CD14-positive monocyte (primary cell): ENCODE data around the gene PTPRD. TPM values are rescaled to one million over a fixed set of nuclear protein-coding genes. Genes with fewer than 3 reads are reported as not detected.

Experiments
- DNase-seq, 3 donors: peaks; one replicate each; pipeline ENCODE4 v3.0.0-alpha.2; 2011 to 2022
- H2AFZ ChIP-seq: 2 replicates; pipeline ENCODE4 v1.6.0; 2012; ENCODE audit warnings: mild to moderate bottlenecking, low read depth, low read length, inconsistent platforms; ENCODE audit not compliant: insufficient read depth, poor library complexity, severe bottlenecking
- H3K27ac ChIP-seq, 2 donors: 1 replicate in 1 of 2; 2 replicates in 1 of 2; pipeline ENCODE4 v1.5.1; 2012 to 2013; ENCODE audit warnings: low read length in 2 of 2, control low read depth in 1 of 2, inconsistent platforms in 1 of 2, low read depth in 1 of 2, mild to moderate bottlenecking in 1 of 2
- H3K27me3 ChIP-seq, 2 donors: one replicate each; pipeline versions ENCODE4 v1.6.0 to v1.6.1; 2011 to 2013; ENCODE audit warnings: low read length in 2 of 2; ENCODE audit not compliant: control insufficient read depth in 2 of 2, insufficient read depth in 2 of 2
- H3K36me3 ChIP-seq, 2 donors: replicated peaks in 1 of 2; 1 replicate in 1 of 2; 2 replicates in 1 of 2; pipeline versions ENCODE4 v1.5.1 to v1.6.1; 2012 to 2013; ENCODE audit warnings: low read length in 2 of 2, control low read depth in 1 of 2, inconsistent platforms in 1 of 2, mild to moderate bottlenecking in 1 of 2; ENCODE audit not compliant: insufficient read depth in 2 of 2, control insufficient read depth in 1 of 2
- H3K4me1 ChIP-seq, 2 donors: 1 replicate in 1 of 2; 2 replicates in 1 of 2; pipeline versions ENCODE4 v1.5.1 to v1.6.1; 2012 to 2013; ENCODE audit warnings: low read length in 2 of 2, control low read depth in 1 of 2, inconsistent platforms in 1 of 2, mild to moderate bottlenecking in 1 of 2, moderate library complexity in 1 of 2; ENCODE audit not compliant: insufficient read depth in 2 of 2, control insufficient read depth in 1 of 2
- H3K4me2 ChIP-seq: replicated peaks from 2 replicates; pipeline ENCODE3; 2012; ENCODE audit warnings: low read length, moderate library complexity, mild to moderate bottlenecking; ENCODE audit not compliant: poor library complexity, severe bottlenecking; ENCODE audit errors: extremely low read depth
- H3K4me3 ChIP-seq, 3 experiments: fragments of 200-600 bp in 1 of 3; sonication (generic) in 1 of 3; replicated peaks in 1 of 3; 1 replicate in 2 of 3; 2 replicates in 1 of 3; pipeline ENCODE4 v1.5.1; 2011 to 2013; ENCODE audit warnings: low read length in 3 of 3, mild to moderate bottlenecking in 3 of 3, control low read depth in 2 of 3, low read depth in 2 of 3, inconsistent platforms in 1 of 3, moderate library complexity in 1 of 3
- H3K79me2 ChIP-seq: 2 replicates; pipeline ENCODE4 v1.6.0; 2012; ENCODE audit warnings: mild to moderate bottlenecking, control low read depth, inconsistent platforms, low read length, moderate library complexity; ENCODE audit not compliant: insufficient read depth
- H3K9ac ChIP-seq: 2 replicates; pipeline ENCODE4 v1.6.0; 2017; ENCODE audit warnings: low read length, mild to moderate bottlenecking; ENCODE audit not compliant: insufficient read depth, poor library complexity, severe bottlenecking
- H3K9me3 ChIP-seq, 2 donors: replicated peaks in 1 of 2; 1 replicate in 1 of 2; 2 replicates in 1 of 2; pipeline versions ENCODE4 v1.5.1 to v1.6.1; 2012 to 2013; ENCODE audit warnings: low read length in 2 of 2, control low read depth in 1 of 2; ENCODE audit not compliant: control insufficient read depth in 1 of 2, insufficient read depth in 1 of 2
- H4K20me1 ChIP-seq: 2 replicates; pipeline ENCODE4 v1.6.0; 2012; ENCODE audit warnings: mild to moderate bottlenecking, low read length, control low read depth, moderate library complexity; ENCODE audit not compliant: insufficient read depth
- H3K27ac Mint-ChIP-seq, 7 donors: one replicate each; pipeline ENCODE4 v1.8.0; 2020; ENCODE audit warnings: mild to moderate bottlenecking in 7 of 7, mixed read lengths in 7 of 7, moderate library complexity in 6 of 7, inconsistent platforms in 2 of 7
- H3K27me3 Mint-ChIP-seq, 3 donors: one replicate each; pipeline ENCODE4 v1.8.0; 2021 to 2022; ENCODE audit warnings: low read depth in 3 of 3, mild to moderate bottlenecking in 3 of 3, mixed read lengths in 3 of 3, moderate library complexity in 3 of 3, inconsistent platforms in 1 of 3
- H3K36me3 Mint-ChIP-seq, 2 donors: one replicate each; pipeline ENCODE4 v1.8.0; 2020; ENCODE audit warnings: mixed read lengths in 2 of 2, inconsistent platforms in 1 of 2, mild to moderate bottlenecking in 1 of 2
- H3K4me1 Mint-ChIP-seq: one replicate; pipeline ENCODE4 v1.8.0; 2020; ENCODE audit warnings: mild to moderate bottlenecking, mixed read lengths
- H3K4me3 Mint-ChIP-seq, 2 donors: one replicate each; pipeline ENCODE4 v1.8.0; 2020; ENCODE audit warnings: mild to moderate bottlenecking in 2 of 2, mixed read lengths in 2 of 2, moderate library complexity in 1 of 2
- H3K9me3 Mint-ChIP-seq, 7 donors: one replicate each; pipeline ENCODE4 v1.8.0; 2020 to 2022; ENCODE audit warnings: mixed read lengths in 7 of 7, mild to moderate bottlenecking in 6 of 7, moderate library complexity in 6 of 7, inconsistent platforms in 2 of 7
- CTCF ChIP-seq: fragments of 200-600 bp; IDR thresholded peaks from one replicate; pipeline ENCODE4 v1.8.0; 2022; ENCODE audit warnings: antibody characterized with exemption, mild to moderate bottlenecking
- WGBS: methylation state at CpG from one replicate; pipeline ENCODE4 v1.1.5; 2013; ENCODE audit warnings: missing lambda C conversion rate; ENCODE audit not compliant: insufficient coverage; 5-methylcytosine and 5-hydroxymethylcytosine counted together
- intact Hi-C, 2 donors: fragments of 100-400 bp; cut with micrococcal nuclease; formaldehyde crosslinking; loops; one replicate each; pipeline versions ENCODE4 v1.15.0 to v1.15.1; 2023
- polyA plus RNA-seq, 3 donors: library from polyadenylated mRNA; depleted of rRNA in 1 of 3; unstranded in 2 of 3; stranded (reverse) in 1 of 3; fragments of 300-500 nt in 2 of 3; fragments of >200 nt in 1 of 3; fragmentation: Illumina TruSeq in 2 of 3; gene quantifications; 1 replicate in 2 of 3; 2 replicates in 1 of 3; pipeline ENCODE4 v1.2.3, GENCODE V29; 2012 to 2021

The PTPRD gene
- polyA plus RNA-seq, 3 donors, result not detected

DNA sequence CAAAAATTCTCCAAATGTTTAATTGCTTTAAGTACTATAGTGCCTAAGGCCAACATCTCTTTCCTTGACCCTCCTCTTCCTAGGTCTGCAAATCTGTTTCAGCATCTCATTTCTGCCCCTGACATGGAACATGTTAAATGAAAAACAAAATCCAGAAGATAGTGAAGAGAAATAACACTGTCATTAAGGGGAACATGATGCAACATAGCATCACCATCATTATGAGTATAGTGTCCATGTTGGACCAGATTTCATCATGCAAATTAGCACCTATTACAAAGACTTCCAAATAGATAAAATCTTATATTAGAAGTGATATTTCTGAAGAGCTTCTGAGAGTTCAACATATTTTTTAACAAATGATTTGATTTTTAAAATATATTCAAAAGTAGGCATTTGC lies 375.2 kb downstream of the PTPRD start:
- Mint-ChIP-seq H3K4me3 (no peak overlapping the region), H3K27me3 (no peaks in the 10 kb centered on the region), H3K36me3 (no peaks in the 10 kb centered on the region), H3K27ac (no peak overlapping the region), H3K4me1 (no peaks in the 10 kb centered on the region), H3K9me3 (peaks cover 0 to 3% (median 0%) of the 10 kb centered on the region in 7 donors)
- no peak overlapping the region for H2AFZ ChIP-seq
- H3K36me3 ChIP-seq, result no peaks in the 10 kb centered on the region
- TF ChIP-seq CTCF, result no peak
- no peak overlapping the region for H3K27ac ChIP-seq
- H3K4me1 ChIP-seq, result no peaks in the 10 kb centered on the region
- no peak overlapping the region for H3K4me3 ChIP-seq
- H3K79me2 ChIP-seq, result no peaks in the 10 kb centered on the region
- H3K9ac ChIP-seq, result no peak overlapping the region
- H3K27me3 ChIP-seq, result no peaks in the 10 kb centered on the region
- H3K9me3 ChIP-seq, result no peaks in the 10 kb centered on the region
- intact Hi-C loops, result no loop called here
- no peak overlapping the region for H3K4me2 ChIP-seq
- H4K20me1 ChIP-seq, result no peaks in the 10 kb centered on the region
- no peak for DNase-seq

DNA sequence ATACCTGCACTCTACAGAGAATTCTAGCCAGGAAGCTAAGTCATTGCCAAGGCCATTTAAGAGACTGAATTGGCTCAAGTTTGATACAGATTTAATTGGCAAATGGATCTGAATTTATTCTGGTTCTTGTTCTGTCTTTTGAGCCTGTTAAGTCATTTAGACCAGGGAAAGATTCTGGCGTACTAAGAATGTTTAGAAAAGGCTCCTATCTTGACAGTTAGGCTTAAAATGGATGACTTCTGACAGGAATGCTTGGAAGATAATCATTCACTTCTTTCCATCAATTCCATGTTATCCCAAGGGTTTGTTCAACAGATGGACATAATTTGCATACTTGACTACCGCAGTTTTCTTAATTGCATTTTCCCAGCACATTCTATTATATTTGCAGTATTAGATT lies 376.6 kb downstream of the PTPRD start:
- H3K27me3 ChIP-seq, result no peaks in the 10 kb centered on the region
- H3K36me3 ChIP-seq, result no peaks in the 10 kb centered on the region
- no peak overlapping the region for H3K27ac Mint-ChIP-seq
- H3K27me3 Mint-ChIP-seq, result peaks cover 0 to 4% (median 0%) of the 10 kb centered on the region in 3 donors
- no peak overlapping the region for H3K4me2 ChIP-seq
- no peak for TF ChIP-seq CTCF
- no peak overlapping the region for H3K9ac ChIP-seq
- H3K4me3 ChIP-seq, result no peak overlapping the region
- H2AFZ ChIP-seq, result no peak overlapping the region
- peaks cover 0 to 3% (median 0%) of the 10 kb centered on the region in 7 donors for H3K9me3 Mint-ChIP-seq
- no peaks in the 10 kb centered on the region for H4K20me1 ChIP-seq
- H3K27ac ChIP-seq, result no peak overlapping the region
- H3K36me3 Mint-ChIP-seq, result no peaks in the 10 kb centered on the region
- H3K9me3 ChIP-seq, result no peaks in the 10 kb centered on the region
- no peak for DNase-seq
- H3K4me3 Mint-ChIP-seq, result no peak overlapping the region
- no peaks in the 10 kb centered on the region for H3K4me1 ChIP-seq
- H3K4me1 Mint-ChIP-seq, result no peaks in the 10 kb centered on the region
- 100% methylated on average over 1 of the region's 2 CpGs for WGBS
- H3K79me2 ChIP-seq, result no peaks in the 10 kb centered on the region
- intact Hi-C loops, result no loop called here
